ENCODE measurements around the gene LRRC4.

LRRC4 gene

DNA sequence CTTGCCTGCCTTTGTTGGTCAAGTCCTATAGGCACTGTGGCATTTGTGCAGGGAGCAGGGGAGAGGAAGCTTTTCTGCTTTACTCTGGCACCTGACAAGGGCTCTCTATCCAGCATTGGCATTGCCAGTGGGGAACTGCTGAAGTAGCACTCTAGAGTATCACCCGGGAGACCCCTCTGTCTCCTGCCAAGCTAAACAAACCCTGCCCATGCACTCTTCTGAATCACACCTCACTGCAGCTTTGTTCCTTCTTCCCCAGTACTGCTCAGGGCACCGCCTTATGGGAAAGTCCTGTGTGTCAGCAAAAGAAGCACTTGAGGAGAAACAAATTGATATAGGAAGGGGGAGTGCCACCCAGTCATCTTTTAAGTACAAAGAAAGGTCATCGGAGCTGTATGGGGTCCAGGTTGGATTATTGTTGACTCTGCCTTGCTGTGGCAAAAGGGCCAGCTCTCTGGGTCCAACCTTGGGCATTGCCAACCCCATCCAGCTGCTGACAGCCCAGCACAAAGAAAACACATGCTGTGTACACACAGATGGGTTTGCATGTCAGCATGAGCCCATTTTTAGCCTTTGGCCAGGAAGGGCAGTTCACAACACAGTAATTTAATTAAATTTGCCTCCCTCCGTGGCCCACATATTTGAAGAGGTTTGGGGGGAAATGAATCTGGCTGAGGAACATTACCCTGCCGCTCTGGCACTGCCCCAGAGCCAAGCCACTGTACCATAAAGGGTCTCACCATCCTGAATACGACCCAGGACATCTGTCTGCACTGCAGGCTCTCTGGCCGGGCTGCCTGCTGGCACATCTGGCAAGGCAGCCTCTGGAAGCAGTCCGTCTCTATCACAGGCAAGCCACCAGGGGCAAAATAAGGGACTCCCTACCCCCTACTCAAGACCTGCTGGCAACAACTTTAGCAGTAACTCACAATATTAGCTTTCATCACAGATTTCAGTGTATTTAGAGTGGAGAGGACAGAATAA, 13.1 kb downstream of the LRRC4 start:
- no peak for DNase-seq (ENCODE audit: extremely low read depth, insufficient read length)
- H3K36me3 ChIP-seq (ENCODE audit: control insufficient read depth, insufficient read depth, low read length) = peaks cover 10% of the 10 kb centered on the region
- no peaks in the 10 kb centered on the region for H3K27me3 ChIP-seq (replicated peaks; ENCODE audit: control insufficient read depth, insufficient read depth, low read length)
- TF ChIP-seq CTCF (IDR thresholded peaks at IDR 0.05; ENCODE audit: insufficient read depth, low read length, poor library complexity, severe bottlenecking) = no peak
- H3K4me3 ChIP-seq (replicated peaks; ENCODE audit: low read depth, low read length) = no peak overlapping the region

DNA sequence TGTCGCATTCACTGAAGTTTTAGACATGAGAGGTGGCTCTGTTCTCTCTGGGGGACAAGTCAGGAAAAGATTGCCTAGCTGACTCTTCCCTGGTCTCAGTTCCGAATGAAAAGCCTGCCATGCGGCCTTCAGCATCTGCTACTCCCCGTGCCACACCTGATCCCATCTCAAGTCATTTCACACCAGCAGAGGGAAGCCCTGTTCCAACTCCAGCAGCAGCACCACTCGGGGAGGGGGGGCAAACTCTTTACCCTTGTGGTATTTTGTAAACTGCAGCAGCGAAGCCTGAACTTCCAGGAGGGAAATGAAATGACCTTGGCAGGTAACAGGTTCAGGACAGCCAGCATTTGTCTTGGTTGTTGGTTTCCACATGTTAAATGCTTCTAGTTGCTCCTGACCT, 13.8 kb downstream of the LRRC4 start:
- Histone ChIP-seq H3K4me3 (replicated peaks; ENCODE audit: low read depth, low read length) (no peak overlapping the region), H3K36me3 (ENCODE audit: control insufficient read depth, insufficient read depth, low read length) (peaks cover 13% of the 10 kb centered on the region), H3K27me3 (replicated peaks; ENCODE audit: control insufficient read depth, insufficient read depth, low read length) (no peaks in the 10 kb centered on the region)
- DNase-seq (ENCODE audit: extremely low read depth, insufficient read length) = no peak
- TF ChIP-seq CTCF (IDR thresholded peaks at IDR 0.05; ENCODE audit: insufficient read depth, low read length, poor library complexity, severe bottlenecking) = no peak

DNA sequence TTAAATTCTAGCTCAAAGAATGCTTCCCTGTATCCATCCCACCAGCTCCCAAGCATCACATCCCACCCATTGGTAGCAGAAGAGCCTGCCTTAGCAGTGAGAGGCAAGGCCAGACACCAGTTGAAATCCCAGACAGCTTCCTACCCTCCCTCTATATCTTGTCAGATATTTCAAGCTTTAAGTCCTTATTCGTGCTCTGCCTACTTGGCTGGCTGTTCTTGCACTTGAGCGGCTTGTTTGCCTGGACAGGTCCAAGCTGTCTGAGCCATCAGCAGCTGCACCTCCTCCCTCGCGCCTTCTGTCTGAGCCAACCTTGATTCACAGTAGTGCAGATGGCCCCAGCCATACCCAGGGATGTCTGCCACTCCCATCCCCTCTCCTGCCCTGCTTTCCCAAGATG, 16.4 kb downstream of the LRRC4 start:
- H3K36me3 ChIP-seq (ENCODE audit: control insufficient read depth, insufficient read depth, low read length) = peaks cover 14% of the 10 kb centered on the region
- no peaks in the 10 kb centered on the region for H3K27me3 ChIP-seq (replicated peaks; ENCODE audit: control insufficient read depth, insufficient read depth, low read length)
- DNase-seq (ENCODE audit: extremely low read depth, insufficient read length) = no peak
- H3K4me3 ChIP-seq (replicated peaks; ENCODE audit: low read depth, low read length) = no peak overlapping the region
- TF ChIP-seq CTCF (IDR thresholded peaks at IDR 0.05; ENCODE audit: insufficient read depth, low read length, poor library complexity, severe bottlenecking) = no peak

GRCh38 chr7:128011131-128011661, 20.0 kb downstream of the LRRC4 start:
- TF ChIP-seq CTCF (IDR thresholded peaks at IDR 0.05; ENCODE audit: insufficient read depth, low read length, poor library complexity, severe bottlenecking) = no peak

GRCh38 chr7:128010391-128011127, 20.7 kb downstream of the LRRC4 start:
- no peak for TF ChIP-seq CTCF (IDR thresholded peaks at IDR 0.05; ENCODE audit: insufficient read depth, low read length, poor library complexity, severe bottlenecking)
- Histone ChIP-seq H3K27me3 (replicated peaks; ENCODE audit: control insufficient read depth, insufficient read depth, low read length) (no peaks in the 10 kb centered on the region), H3K36me3 (ENCODE audit: control insufficient read depth, insufficient read depth, low read length) (peaks cover 10% of the 10 kb centered on the region), H3K4me3 (replicated peaks; ENCODE audit: low read depth, low read length) (no peak overlapping the region)
- DNase-seq (ENCODE audit: extremely low read depth, insufficient read length) = no peak

More at GRCh38 chr7:128011131-128011661, 20.0 kb downstream of the LRRC4 start:
- DNase-seq (ENCODE audit: extremely low read depth, insufficient read length) = no peak
- no peak overlapping the region for H3K4me3 ChIP-seq (replicated peaks; ENCODE audit: low read depth, low read length)
- H3K27me3 ChIP-seq (replicated peaks; ENCODE audit: control insufficient read depth, insufficient read depth, low read length) = no peaks in the 10 kb centered on the region
- H3K36me3 ChIP-seq (ENCODE audit: control insufficient read depth, insufficient read depth, low read length) = peaks cover 10% of the 10 kb centered on the region

Data from GM06990 (cell line).